ENCODE measurements around the gene DNER.

DNER gene

GRCh38 chr2:229477269-229477755 is 237.0 kb downstream of the DNER start:
- no peak for DNase-seq

GRCh38 chr2:229475778-229476177 is 238.6 kb downstream of the DNER start:
- DNase-seq = no peak

- no peak for DNase-seq
These were observed 240.2 kb downstream of the DNER start for GRCh38 chr2:229474125-229474524.

GRCh38 chr2:229470781-229471180 is 243.6 kb downstream of the DNER start:
- DNase-seq = no peak

DNA sequence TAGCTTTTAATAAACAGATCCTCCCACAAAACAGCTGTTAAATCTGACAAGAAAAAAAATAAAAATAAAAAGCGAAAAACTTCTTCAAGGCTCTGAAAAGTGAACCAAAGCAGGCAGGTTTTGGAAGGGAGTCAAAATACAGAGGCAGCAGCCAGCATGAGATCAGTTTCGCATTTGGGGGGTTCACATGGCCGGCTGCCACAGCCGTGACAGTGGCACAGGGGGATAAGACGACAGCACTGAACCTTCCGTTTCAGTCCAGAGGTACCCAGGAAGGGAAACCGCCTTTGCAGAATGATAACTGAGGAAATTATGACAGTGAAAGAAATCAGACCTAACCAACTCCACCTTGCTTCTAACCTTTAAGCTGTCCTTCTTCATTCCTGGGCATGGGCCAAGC is 246.6 kb downstream of the DNER start:
- no peak for DNase-seq

- DNase-seq = no peak
These were observed 250.5 kb downstream of the DNER start for GRCh38 chr2:229463841-229464346.

GRCh38 chr2:229462112-229462511 is 252.2 kb downstream of the DNER start:
- no peak for DNase-seq

- DNase-seq = no peak
These were observed 258.3 kb downstream of the DNER start for GRCh38 chr2:229456091-229456490.

- DNase-seq = no peak
These were observed 259.3 kb downstream of the DNER start for GRCh38 chr2:229454934-229455631.

- no peak for DNase-seq
These were observed 261.1 kb downstream of the DNER start for GRCh38 chr2:229453230-229453629.

DNA sequence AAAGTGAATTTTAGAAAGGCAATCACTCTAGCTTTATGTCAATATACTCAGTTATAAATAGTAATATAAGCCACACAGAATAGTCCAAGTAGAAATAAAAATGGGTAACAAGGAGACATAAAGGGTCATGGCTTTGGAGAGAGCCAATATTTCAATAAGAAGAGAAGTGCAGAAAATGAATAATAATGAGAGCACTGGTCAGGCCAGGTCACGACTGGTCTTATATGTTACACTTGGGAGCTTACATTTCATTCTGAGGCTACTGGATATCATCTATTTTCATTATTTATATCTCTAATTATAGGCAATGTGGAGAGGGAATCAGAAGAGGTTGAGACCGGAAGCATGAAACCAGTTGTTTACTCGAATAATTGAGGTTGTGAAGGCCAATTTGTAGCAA is 262.5 kb downstream of the DNER start:
- DNase-seq = no peak

DNA sequence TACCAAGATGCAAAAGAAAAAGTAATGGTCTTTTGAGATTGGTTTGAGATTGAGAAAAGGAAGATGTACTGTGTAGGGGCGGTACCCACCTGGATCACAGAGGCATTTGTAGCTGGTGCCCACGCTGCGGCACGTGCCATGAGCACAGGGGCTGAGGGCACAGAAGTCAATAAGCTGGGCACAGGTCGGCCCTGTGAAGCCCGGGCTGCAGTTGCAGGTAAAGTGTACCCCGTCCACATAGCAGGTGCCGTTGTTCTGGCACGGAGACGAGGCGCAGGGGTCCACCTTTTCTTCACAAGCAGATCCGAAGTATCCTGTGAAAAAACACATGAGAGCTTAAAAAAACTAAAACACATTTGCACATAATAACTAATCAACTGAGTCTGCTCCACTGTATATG is 267.1 kb downstream of the DNER start:
- DNase-seq = no peak

DNA sequence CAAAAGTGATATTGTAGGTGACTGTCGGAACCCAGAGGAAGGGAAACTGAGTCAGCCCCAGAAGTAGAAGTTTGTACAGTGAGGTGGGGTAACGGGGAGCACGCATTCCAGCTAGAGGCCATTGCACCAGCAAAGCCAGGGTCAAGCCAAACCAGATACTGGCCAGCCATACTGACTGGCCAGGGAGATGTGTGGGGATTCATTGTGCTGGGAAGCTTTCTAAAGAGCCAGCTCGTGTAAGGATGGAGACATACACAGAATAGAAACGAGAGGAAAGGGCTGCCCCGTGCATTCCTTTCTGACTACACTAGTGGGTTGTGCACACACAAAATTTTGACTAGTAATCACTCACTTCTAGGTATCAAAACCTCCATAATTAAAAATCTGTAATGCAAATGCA is 268.0 kb downstream of the DNER start:
- no peak for DNase-seq

DNA sequence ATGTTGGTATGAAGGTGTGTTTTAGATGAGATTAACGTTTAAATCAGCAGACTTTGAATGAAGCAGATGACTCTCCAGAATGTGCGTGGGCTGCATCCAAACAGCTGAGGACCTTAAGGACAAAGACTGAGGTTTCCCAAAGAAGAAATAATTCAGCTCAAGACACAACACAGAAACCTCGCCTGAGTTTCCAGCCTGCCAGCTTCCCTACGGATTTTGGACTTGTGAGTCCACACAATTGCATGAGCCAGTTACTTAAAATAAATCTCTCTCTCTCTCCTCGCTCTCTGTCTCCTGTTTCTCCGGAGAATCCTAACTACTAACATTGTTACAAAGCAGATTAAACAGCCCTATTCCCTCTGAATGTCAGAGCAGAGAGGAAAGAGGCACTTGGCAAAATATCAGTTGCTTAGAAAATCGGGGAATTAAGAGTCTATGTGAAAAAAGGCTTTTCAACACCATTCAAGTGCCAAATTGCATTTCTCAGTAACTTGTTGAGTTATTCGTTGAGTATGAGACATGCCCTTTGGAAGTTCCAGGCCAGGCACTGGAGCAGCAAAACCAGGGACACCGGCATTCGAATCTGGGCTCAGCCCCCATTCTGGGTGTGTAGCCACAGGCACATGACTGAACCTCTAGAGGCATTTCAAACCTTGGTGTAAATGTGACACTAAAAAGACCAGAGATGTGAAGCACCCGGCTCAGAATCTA is 268.7 kb downstream of the DNER start:
- DNase-seq = no peak

- DNase-seq = no peak
These were observed 269.3 kb downstream of the DNER start for GRCh38 chr2:229445019-229445418.

GRCh38 chr2:229443546-229444268 is 270.6 kb downstream of the DNER start:
- no peak for DNase-seq

GRCh38 chr2:229443141-229443540 is 271.2 kb downstream of the DNER start:
- no peak for DNase-seq

GRCh38 chr2:229438430-229439159 is 275.8 kb downstream of the DNER start:
- no peak for DNase-seq

GRCh38 chr2:229437467-229437866 is 276.9 kb downstream of the DNER start:
- DNase-seq = no peak

GRCh38 chr2:229434187-229434586 is 280.2 kb downstream of the DNER start:
- DNase-seq = no peak

DNA sequence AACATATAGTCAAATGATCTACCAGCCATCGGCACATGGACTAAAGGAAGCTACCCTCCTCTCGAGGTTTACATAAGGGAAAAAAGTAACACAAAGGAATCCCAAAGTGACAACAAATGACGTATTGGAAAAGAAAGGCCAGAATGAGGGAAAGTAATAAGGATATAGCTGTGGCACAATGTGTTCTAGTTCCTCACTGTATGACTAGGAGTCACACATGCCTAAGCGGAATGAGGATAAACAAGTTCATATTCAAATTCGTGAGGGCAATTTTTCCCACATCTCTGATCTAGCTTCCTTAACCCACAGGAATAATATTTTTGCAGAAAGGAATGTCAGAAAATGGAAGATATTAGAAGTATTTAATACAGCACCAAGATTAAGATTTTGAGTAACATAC is 281.0 kb downstream of the DNER start:
- no peak for DNase-seq

DNA sequence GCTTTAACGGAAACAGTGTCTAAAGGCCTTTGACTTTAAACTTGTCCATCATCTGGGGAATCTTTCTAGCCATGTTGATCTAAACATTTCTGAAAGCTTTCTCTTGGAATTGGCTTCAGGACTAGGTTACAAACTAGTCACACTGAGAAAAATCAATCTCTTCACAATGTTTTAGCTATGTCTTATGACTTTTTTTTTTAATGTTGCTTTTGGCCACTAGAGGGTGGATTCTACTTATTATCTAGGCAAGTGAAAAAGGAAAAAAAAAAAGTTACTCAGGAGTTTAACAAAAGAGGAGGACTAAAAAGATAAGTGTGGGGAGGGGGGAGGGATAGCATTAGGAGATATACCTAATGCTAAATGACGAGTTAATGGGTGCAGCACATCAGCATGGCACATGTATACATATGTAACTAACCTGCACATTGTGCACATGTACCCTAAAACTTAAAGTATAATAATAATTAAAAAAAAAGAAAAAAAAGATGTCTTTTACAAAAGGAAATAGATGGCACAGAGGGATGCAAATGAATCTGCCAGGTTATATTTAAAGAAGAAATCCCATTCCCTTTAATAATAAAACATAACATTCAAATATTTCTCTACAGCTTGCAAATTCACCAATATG is 282.9 kb downstream of the DNER start:
- DNase-seq = peak in 1 of 2 experiments; percentile 31
